Natural killer cell (primary cell): Measurements from ENCODE around the gene NHS. TPM values are rescaled to one million over a fixed set of nuclear protein-coding genes. Genes with fewer than 3 reads are reported as not detected.

Source experiments
- ATAC-seq, 3 donors: fragments of 150-1000 bp in 2 of 3; fragments of 200-7000 bp in 1 of 3; cut with Tn5 transposase; 1 replicate in 1 of 3; 2 replicates in 2 of 3; pipeline ENCODE4 v1.10.0; 2021; ENCODE audit warnings: mild to moderate bottlenecking in 2 of 3, moderate library complexity in 2 of 3
- DNase-seq, 2 donors: peaks; one replicate each; pipeline versions ENCODE4 v3.0.0 to v3.0.0-alpha.2; 2013 to 2021; ENCODE audit warnings: mixed read lengths in 1 of 2
- H3K27ac ChIP-seq: one replicate; pipeline ENCODE4 v1.5.1; 2013; ENCODE audit warnings: mild to moderate bottlenecking, low read length
- H3K27me3 ChIP-seq: one replicate; pipeline ENCODE4 v1.6.1; 2013; ENCODE audit warnings: low read length; ENCODE audit not compliant: control insufficient read depth, insufficient read depth
- H3K36me3 ChIP-seq: one replicate; pipeline ENCODE4 v1.6.1; 2013; ENCODE audit warnings: low read length; ENCODE audit not compliant: control insufficient read depth, insufficient read depth
- H3K4me1 ChIP-seq: one replicate; pipeline ENCODE4 v1.6.1; 2013; ENCODE audit warnings: low read length; ENCODE audit not compliant: control insufficient read depth, insufficient read depth
- H3K4me3 ChIP-seq: one replicate; pipeline ENCODE4 v1.5.1; 2013; ENCODE audit warnings: low read length
- H3K9me3 ChIP-seq: one replicate; pipeline ENCODE4 v1.6.1; 2013; ENCODE audit warnings: low read length; ENCODE audit not compliant: control insufficient read depth, insufficient read depth
- H3K27ac Mint-ChIP-seq, 2 donors: one replicate each; pipeline ENCODE4 v1.8.0; 2022; ENCODE audit warnings: mild to moderate bottlenecking in 2 of 2, mixed read lengths in 2 of 2, moderate library complexity in 1 of 2
- H3K27me3 Mint-ChIP-seq, 2 donors: one replicate each; pipeline ENCODE4 v1.8.0; 2022; ENCODE audit warnings: low read depth in 2 of 2, mixed read lengths in 2 of 2
- H3K36me3 Mint-ChIP-seq: one replicate; pipeline ENCODE4 v1.8.0; 2022; ENCODE audit warnings: mixed read lengths
- H3K4me1 Mint-ChIP-seq, 2 donors: one replicate each; pipeline ENCODE4 v1.8.0; 2022; ENCODE audit warnings: mixed read lengths in 2 of 2
- H3K4me3 Mint-ChIP-seq: one replicate; pipeline ENCODE4 v1.8.0; 2022; ENCODE audit warnings: mild to moderate bottlenecking, moderate library complexity, mixed read lengths
- H3K9me3 Mint-ChIP-seq, 2 donors: one replicate each; pipeline ENCODE4 v1.8.0; 2022; ENCODE audit warnings: mixed read lengths in 2 of 2
- WGBS: methylation state at CpG from one replicate; pipeline ENCODE4 v1.1.7; 2013; ENCODE audit warnings: missing lambda C conversion rate; ENCODE audit not compliant: insufficient coverage; 5-methylcytosine and 5-hydroxymethylcytosine counted together
- intact Hi-C: fragments of 100-400 bp; cut with micrococcal nuclease; formaldehyde crosslinking; loops from one replicate; pipeline ENCODE4 v1.14.2; 2022
- total RNA-seq, 4 donors: library from RNA; stranded (reverse); fragments of 120-200 nt in 1 of 4; gene quantifications; one replicate each; pipeline versions ENCODE4 v1.2.3 to v1.2.4, GENCODE V29; 2013 to 2022
- TF ChIP-seq, protein P1 (sequence below): fragments of 200-600 bp; IDR thresholded peaks from one replicate; pipeline ENCODE4 v1.8.0; 2022; ENCODE audit warnings: antibody characterized with exemption

Gene NHS
- total RNA-seq, 3 donors from 2014 or later (not counting 1 experiment from before 2014, with no cell fraction given): 0.05 to 0.28 TPM; not detected in 1

DNA sequence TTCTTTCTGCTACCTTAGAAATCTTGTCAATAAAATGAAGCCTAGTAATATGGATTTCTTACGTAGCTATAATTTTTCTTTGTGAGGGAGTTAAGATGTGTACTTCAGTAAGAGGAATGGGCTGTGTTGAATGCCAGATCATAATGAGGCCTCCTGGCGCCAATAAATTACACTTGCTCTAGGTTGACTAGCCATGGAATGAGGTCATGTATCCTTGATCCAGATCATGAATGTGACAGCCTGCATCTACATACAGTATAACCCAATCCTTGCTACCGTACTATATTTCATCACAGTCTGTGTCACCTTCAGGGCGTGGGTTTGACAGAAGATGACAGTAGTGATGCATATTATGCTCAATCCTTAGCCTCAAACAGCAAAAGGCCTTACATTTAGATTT is 36.2 kb downstream of the NHS start:
- no peaks in the 10 kb centered on the region for H3K4me1 Mint-ChIP-seq

DNA sequence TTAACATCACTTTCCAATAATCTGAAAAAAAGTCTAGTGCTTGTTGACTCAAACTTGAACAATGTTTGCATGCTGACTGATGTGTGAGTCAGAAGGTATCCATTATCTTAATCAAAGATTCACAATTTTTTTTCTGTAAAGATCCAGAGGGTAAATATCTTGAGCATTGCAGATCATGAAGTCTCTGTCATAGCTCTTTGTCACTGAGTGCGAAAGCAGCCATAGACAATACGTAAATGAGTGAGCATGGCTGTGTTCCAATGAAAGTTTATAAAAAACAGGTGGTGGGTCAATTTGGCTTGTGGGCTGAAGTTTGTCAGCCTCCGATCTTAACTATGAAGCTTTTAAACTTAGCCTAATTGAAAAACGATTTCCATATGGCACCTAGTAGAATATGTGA is 37.7 kb downstream of the NHS start:
- 87% methylated on average over 4 of the region's 4 CpGs for WGBS
- TF ChIP-seq, protein P1, sequence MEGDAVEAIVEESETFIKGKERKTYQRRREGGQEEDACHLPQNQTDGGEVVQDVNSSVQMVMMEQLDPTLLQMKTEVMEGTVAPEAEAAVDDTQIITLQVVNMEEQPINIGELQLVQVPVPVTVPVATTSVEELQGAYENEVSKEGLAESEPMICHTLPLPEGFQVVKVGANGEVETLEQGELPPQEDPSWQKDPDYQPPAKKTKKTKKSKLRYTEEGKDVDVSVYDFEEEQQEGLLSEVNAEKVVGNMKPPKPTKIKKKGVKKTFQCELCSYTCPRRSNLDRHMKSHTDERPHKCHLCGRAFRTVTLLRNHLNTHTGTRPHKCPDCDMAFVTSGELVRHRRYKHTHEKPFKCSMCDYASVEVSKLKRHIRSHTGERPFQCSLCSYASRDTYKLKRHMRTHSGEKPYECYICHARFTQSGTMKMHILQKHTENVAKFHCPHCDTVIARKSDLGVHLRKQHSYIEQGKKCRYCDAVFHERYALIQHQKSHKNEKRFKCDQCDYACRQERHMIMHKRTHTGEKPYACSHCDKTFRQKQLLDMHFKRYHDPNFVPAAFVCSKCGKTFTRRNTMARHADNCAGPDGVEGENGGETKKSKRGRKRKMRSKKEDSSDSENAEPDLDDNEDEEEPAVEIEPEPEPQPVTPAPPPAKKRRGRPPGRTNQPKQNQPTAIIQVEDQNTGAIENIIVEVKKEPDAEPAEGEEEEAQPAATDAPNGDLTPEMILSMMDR: no peak
- Histone ChIP-seq H3K4me3 (no peak overlapping the region), H3K27me3 (no peaks in the 10 kb centered on the region), H3K4me1 (no peaks in the 10 kb centered on the region), H3K9me3 (no peaks in the 10 kb centered on the region), H3K36me3 (no peaks in the 10 kb centered on the region), H3K27ac (no peak overlapping the region)
- no peaks in the 10 kb centered on the region for H3K36me3 Mint-ChIP-seq
- no peak overlapping the region for H3K4me3 Mint-ChIP-seq
- H3K27me3 Mint-ChIP-seq: no peaks in the 10 kb centered on the region
- no peaks in the 10 kb centered on the region for H3K9me3 Mint-ChIP-seq
- ATAC-seq: no peak
- DNase-seq: no peak
- intact Hi-C loops: no loop called here
- H3K27ac Mint-ChIP-seq: no peak overlapping the region
- no peaks in the 10 kb centered on the region for H3K4me1 Mint-ChIP-seq

More for the DNA sequence above, 36.2 kb downstream of the NHS start:
- Histone ChIP-seq H3K4me3 (no peak overlapping the region), H3K9me3 (no peaks in the 10 kb centered on the region), H3K27me3 (no peaks in the 10 kb centered on the region), H3K27ac (no peak overlapping the region), H3K4me1 (no peaks in the 10 kb centered on the region), H3K36me3 (no peaks in the 10 kb centered on the region)
- WGBS: 100% methylated on average over 2 of the region's 4 CpGs
- H3K27me3 Mint-ChIP-seq: no peaks in the 10 kb centered on the region
- TF ChIP-seq, protein P1: no peak
- intact Hi-C loops: no loop called here
- H3K4me3 Mint-ChIP-seq: no peak overlapping the region
- H3K36me3 Mint-ChIP-seq: no peaks in the 10 kb centered on the region
- no peak for ATAC-seq
- H3K9me3 Mint-ChIP-seq: no peaks in the 10 kb centered on the region
- no peak overlapping the region for H3K27ac Mint-ChIP-seq
- DNase-seq: no peak

DNA sequence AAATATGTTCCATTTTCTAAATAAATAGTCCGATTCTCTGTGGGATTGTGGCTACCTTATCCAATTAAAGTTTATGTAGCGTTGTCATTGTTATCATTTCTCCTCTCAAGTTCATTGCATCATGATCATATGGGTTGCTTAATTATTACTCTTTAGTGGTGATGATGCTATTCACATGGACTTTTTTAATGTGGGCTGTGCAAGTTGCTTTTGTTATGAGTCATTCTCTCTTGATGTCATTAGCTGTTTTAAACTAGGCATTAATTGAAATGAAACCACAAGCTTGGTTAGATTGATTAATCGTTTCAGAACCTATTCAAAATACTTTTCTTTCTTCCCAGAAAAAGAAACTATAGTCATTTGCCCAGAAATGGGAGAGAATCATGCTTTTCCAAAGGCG is 38.2 kb downstream of the NHS start:
- H3K27me3 Mint-ChIP-seq: no peaks in the 10 kb centered on the region
- H3K27ac Mint-ChIP-seq: no peak overlapping the region
- H3K27me3 ChIP-seq: no peaks in the 10 kb centered on the region
- no peaks in the 10 kb centered on the region for H3K4me1 ChIP-seq
- intact Hi-C loops: no loop called here
- TF ChIP-seq, protein P1: no peak
- WGBS: no CpG with 5 or more reads among the region's 4 CpGs
- DNase-seq (no peak), ATAC-seq (no peak)
- H3K36me3 ChIP-seq: no peaks in the 10 kb centered on the region
- H3K9me3 ChIP-seq: no peaks in the 10 kb centered on the region
- no peaks in the 10 kb centered on the region for H3K36me3 Mint-ChIP-seq
- no peaks in the 10 kb centered on the region for H3K9me3 Mint-ChIP-seq
- no peak overlapping the region for H3K4me3 ChIP-seq
- no peak overlapping the region for H3K27ac ChIP-seq
- H3K4me3 Mint-ChIP-seq: no peak overlapping the region
- no peaks in the 10 kb centered on the region for H3K4me1 Mint-ChIP-seq

DNA sequence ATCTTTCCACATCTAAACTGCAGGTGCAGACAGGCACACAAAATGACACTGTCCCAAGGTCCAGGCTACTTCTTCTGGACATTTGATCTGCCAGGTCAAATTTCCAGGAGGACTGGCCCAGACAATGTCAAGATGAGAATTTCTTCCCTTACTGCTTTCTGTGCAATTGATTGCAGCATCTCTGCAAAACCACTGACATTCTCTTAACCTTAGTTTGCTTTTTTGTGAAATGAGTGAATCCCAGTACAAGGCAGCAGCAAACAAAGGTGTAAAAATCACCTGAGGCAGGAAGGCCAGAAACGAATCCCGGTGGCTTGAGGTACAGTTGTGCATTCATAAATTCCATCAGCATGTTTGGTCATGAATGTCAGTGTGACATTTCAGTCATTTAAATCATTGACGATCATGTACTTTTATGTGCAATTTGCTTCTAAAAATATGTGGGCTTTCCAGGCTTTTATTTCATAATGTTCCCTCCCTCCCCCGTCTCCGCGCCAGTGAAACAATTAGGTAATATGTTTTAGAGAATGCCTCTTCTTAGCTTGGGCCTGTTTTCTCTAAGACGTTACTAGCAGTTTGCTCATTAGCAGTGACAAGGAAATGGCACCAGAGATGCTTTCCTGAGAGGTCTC is 39.1 kb downstream of the NHS start:
- Mint-ChIP-seq H3K27ac (no peak overlapping the region), H3K27me3 (no peaks in the 10 kb centered on the region), H3K4me1 (no peaks in the 10 kb centered on the region), H3K9me3 (no peaks in the 10 kb centered on the region), H3K4me3 (no peak overlapping the region), H3K36me3 (no peaks in the 10 kb centered on the region)
- intact Hi-C loops: no loop called here
- Histone ChIP-seq H3K36me3 (no peaks in the 10 kb centered on the region), H3K4me1 (no peaks in the 10 kb centered on the region), H3K4me3 (no peak overlapping the region), H3K27ac (no peak overlapping the region), H3K9me3 (no peaks in the 10 kb centered on the region), H3K27me3 (no peaks in the 10 kb centered on the region)
- ATAC-seq: no peak
- TF ChIP-seq, protein P1: no peak
- WGBS: 98% methylated on average over 7 of the region's 7 CpGs
- no peak for DNase-seq
